Fibroblast of lung (primary cell): Measurements from ENCODE around the gene GRIN3A. TPM values are rescaled to one million over a fixed set of nuclear protein-coding genes. Genes with fewer than 3 reads are reported as not detected.

Source experiments
- DNase-seq, 2 donors: peaks; one replicate each; pipeline versions ENCODE4 v3.0.0 to v3.0.0-alpha.2; 2010; ENCODE audit warnings: low read depth in 2 of 2
- H2AFZ ChIP-seq: 2 replicates; pipeline ENCODE4 v1.5.1; 2012; ENCODE audit warnings: low read length, control low read depth, inconsistent platforms
- H3K27ac ChIP-seq: 2 replicates; pipeline ENCODE4 v1.5.1; 2011; ENCODE audit warnings: low read length, control low read depth; ENCODE audit not compliant: insufficient read depth
- H3K27me3 ChIP-seq: 2 replicates; pipeline ENCODE4 v1.5.1; 2011; ENCODE audit warnings: mild to moderate bottlenecking, low read length; ENCODE audit not compliant: control insufficient read depth, insufficient read depth
- H3K36me3 ChIP-seq: 2 replicates; pipeline ENCODE4 v1.5.1; 2011; ENCODE audit warnings: low read length; ENCODE audit not compliant: control insufficient read depth, insufficient read depth
- H3K4me1 ChIP-seq: 2 replicates; pipeline ENCODE4 v1.5.1; 2011; ENCODE audit warnings: low read length; ENCODE audit not compliant: control insufficient read depth, insufficient read depth; ENCODE audit errors: extremely low read depth
- H3K4me2 ChIP-seq: 2 replicates; pipeline ENCODE4 v1.5.1; 2011; ENCODE audit warnings: low read length, control low read depth; ENCODE audit not compliant: insufficient read depth; ENCODE audit errors: extremely low read depth
- H3K4me3 ChIP-seq, 4 experiments: fragments of 200-600 bp in 1 of 4; sonication (generic) in 1 of 4; replicated peaks in 1 of 4; 2 replicates each; pipeline ENCODE4 v1.5.1; 2011 to 2016; ENCODE audit warnings: low read length in 4 of 4, low read depth in 3 of 4, mild to moderate bottlenecking in 3 of 4, control low read depth in 2 of 4, inconsistent platforms in 1 of 4, mixed read lengths in 1 of 4; ENCODE audit not compliant: insufficient read depth in 1 of 4; ENCODE audit errors: control extremely low read depth in 1 of 4
- H3K79me2 ChIP-seq: 2 replicates; pipeline ENCODE4 v1.5.1; 2012; ENCODE audit warnings: mild to moderate bottlenecking, low read length, inconsistent platforms; ENCODE audit not compliant: control insufficient read depth, insufficient read depth
- H3K9ac ChIP-seq: 2 replicates; pipeline ENCODE4 v1.5.1; 2011; ENCODE audit warnings: mild to moderate bottlenecking, low read length, control low read depth; ENCODE audit not compliant: insufficient read depth
- H3K9me3 ChIP-seq: 2 replicates; pipeline ENCODE4 v1.5.1; 2012; ENCODE audit warnings: low read depth, low read length; ENCODE audit not compliant: control insufficient read depth, insufficient read depth
- H4K20me1 ChIP-seq: 2 replicates; pipeline ENCODE4 v1.5.1; 2011; ENCODE audit warnings: low read length; ENCODE audit not compliant: control insufficient read depth, insufficient read depth; ENCODE audit errors: extremely low read depth
- EZH2 ChIP-seq: IDR thresholded peaks from 2 replicates; pipeline ENCODE4 v1.5.1; 2012; ENCODE audit warnings: low read length, control low read depth, mild to moderate bottlenecking; ENCODE audit errors: missing control alignments
- polyA plus RNA-seq, 2 donors: library from polyadenylated mRNA; depleted of rRNA in 1 of 2; stranded (reverse) in 1 of 2; unstranded in 1 of 2; fragments of >200 nt; gene quantifications; 2 replicates each; pipeline ENCODE4 v1.2.1, GENCODE V29; 2011 to 2012; ENCODE audit warnings: missing spikeins in 1 of 2
- total RNA-seq: library from RNA; depleted of rRNA; stranded (reverse); fragments of >200 nt; gene quantifications from 2 replicates; pipeline ENCODE4 v1.2.1, GENCODE V29; 2014
- TF ChIP-seq, protein P1 (sequence below), 2 donors: IDR thresholded peaks in 1 of 2; conservative IDR thresholded peaks in 1 of 2; 1 replicate in 1 of 2; 2 replicates in 1 of 2; pipeline ENCODE4 v1.5.1; 2011 to 2012; ENCODE audit warnings: low read length in 2 of 2, control low read depth in 1 of 2, inconsistent platforms in 1 of 2, low read depth in 1 of 2, mild to moderate bottlenecking in 1 of 2

The GRIN3A gene
- total and polyA plus RNA-seq, 2 donors (not counting 1 experiment from before 2014, with no cell fraction given) = not detected

DNA sequence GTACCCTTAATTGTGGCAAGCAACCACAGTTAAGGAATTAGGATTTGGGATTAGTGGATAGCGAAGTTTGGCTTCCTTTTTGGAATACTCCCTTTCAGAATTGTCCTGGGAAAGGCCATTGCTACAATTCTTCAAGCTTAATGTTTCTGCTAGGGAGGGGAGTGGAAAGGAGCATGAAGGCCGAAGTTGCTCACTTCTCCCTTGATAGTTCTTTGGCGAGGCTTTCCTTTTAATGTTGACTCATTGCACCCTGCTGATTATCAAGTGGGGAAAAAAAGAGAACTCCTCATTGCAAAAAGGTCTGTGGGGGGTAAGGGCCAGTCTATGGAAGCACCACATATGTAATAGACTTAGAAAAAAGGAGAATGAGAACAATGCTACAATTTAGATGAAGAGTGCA is 30.7 kb downstream of the GRIN3A start:
- H3K36me3 ChIP-seq = no peaks in the 10 kb centered on the region
- H3K9ac ChIP-seq = no peak overlapping the region
- TF ChIP-seq, protein P1, sequence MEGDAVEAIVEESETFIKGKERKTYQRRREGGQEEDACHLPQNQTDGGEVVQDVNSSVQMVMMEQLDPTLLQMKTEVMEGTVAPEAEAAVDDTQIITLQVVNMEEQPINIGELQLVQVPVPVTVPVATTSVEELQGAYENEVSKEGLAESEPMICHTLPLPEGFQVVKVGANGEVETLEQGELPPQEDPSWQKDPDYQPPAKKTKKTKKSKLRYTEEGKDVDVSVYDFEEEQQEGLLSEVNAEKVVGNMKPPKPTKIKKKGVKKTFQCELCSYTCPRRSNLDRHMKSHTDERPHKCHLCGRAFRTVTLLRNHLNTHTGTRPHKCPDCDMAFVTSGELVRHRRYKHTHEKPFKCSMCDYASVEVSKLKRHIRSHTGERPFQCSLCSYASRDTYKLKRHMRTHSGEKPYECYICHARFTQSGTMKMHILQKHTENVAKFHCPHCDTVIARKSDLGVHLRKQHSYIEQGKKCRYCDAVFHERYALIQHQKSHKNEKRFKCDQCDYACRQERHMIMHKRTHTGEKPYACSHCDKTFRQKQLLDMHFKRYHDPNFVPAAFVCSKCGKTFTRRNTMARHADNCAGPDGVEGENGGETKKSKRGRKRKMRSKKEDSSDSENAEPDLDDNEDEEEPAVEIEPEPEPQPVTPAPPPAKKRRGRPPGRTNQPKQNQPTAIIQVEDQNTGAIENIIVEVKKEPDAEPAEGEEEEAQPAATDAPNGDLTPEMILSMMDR (conservative IDR thresholded peaks at IDR 0.05 in 1 of 2, IDR thresholded peaks at IDR 0.05 in 1 of 2; ENCODE audit: low read depth in 1 of 2, low read length in 2 of 2) = no peak
- no peak for TF ChIP-seq EZH2
- no peaks in the 10 kb centered on the region for H3K79me2 ChIP-seq
- H3K27me3 ChIP-seq = no peaks in the 10 kb centered on the region
- H3K27ac ChIP-seq = no peak overlapping the region
- H3K9me3 ChIP-seq = no peaks in the 10 kb centered on the region
- no peaks in the 10 kb centered on the region for H4K20me1 ChIP-seq
- no peak overlapping the region for H3K4me3 ChIP-seq
- no peaks in the 10 kb centered on the region for H3K4me1 ChIP-seq
- no peak for DNase-seq
- H3K4me2 ChIP-seq = no peak overlapping the region
- H2AFZ ChIP-seq = no peak overlapping the region

DNA sequence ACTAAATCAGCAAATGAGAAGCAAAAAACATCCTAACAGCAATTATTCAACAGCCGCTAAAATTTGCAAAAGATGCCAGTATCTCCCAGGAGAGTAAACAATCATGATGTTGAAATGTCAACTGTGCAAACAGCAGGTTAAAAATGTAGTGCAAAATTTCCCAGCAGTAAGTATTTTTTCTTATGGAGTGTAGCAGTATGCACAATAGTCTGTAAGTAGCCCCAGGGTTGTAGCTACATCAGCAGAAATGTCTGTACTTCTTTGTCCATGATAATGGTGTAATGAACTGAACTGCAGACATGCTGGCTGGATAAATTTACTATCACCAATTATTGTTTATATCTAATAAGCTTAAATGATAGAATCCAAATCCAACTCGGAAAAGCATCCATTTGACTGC is 31.4 kb downstream of the GRIN3A start:
- H3K27ac ChIP-seq = no peak overlapping the region
- no peak overlapping the region for H3K4me3 ChIP-seq
- no peak for DNase-seq
- H3K4me2 ChIP-seq = no peak overlapping the region
- no peaks in the 10 kb centered on the region for H3K79me2 ChIP-seq
- H3K4me1 ChIP-seq = no peaks in the 10 kb centered on the region
- H2AFZ ChIP-seq = no peak overlapping the region
- H3K36me3 ChIP-seq = no peaks in the 10 kb centered on the region
- no peak overlapping the region for H3K9ac ChIP-seq
- no peaks in the 10 kb centered on the region for H4K20me1 ChIP-seq
- H3K27me3 ChIP-seq = no peaks in the 10 kb centered on the region
- TF ChIP-seq, protein P1 (conservative IDR thresholded peaks at IDR 0.05 in 1 of 2, IDR thresholded peaks at IDR 0.05 in 1 of 2; ENCODE audit: low read depth in 1 of 2, low read length in 2 of 2) = no peak
- no peak for TF ChIP-seq EZH2
- H3K9me3 ChIP-seq = no peaks in the 10 kb centered on the region

DNA sequence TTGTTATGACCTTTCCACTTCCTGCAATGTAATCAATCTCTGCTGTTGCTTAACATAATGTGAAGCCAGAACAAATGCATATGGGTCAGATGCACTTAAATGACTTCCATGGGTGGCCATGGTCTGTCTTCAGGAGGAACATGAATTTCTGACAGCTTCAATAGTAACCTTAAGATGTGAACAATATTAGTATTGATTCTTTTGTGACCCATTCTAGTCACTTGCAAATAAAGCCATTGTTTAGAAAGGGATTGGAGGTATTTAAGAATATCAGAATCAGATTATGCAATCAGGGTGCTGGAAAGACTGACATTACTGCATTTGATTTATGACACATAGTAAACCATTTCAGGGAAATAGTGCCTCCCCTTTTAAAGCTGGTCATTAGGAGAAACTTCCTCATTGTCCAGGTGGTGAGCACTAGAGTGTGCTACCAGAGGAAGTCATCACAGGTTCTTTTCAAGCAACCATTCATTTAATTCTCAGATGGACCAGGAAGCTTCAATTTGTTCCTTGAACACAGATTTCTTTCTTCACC is 32.1 kb downstream of the GRIN3A start:
- Histone ChIP-seq H3K79me2 (no peaks in the 10 kb centered on the region), H4K20me1 (no peaks in the 10 kb centered on the region), H3K4me1 (no peaks in the 10 kb centered on the region), H3K27ac (no peak overlapping the region), H3K27me3 (no peaks in the 10 kb centered on the region), H2AFZ (no peak overlapping the region), H3K36me3 (no peaks in the 10 kb centered on the region), H3K4me2 (no peak overlapping the region), H3K9me3 (no peaks in the 10 kb centered on the region), H3K4me3 (no peak overlapping the region), H3K9ac (no peak overlapping the region)
- no peak for DNase-seq
- TF ChIP-seq, protein P1 (conservative IDR thresholded peaks at IDR 0.05 in 1 of 2, IDR thresholded peaks at IDR 0.05 in 1 of 2; ENCODE audit: low read depth in 1 of 2, low read length in 2 of 2) = no peak
- no peak for TF ChIP-seq EZH2
